Effector memory CD4-positive, alpha-beta T cell (primary cell): ENCODE results near the gene MTCL1.

ENCODE experiments used
- DNase-seq, 3 donors: peaks; one replicate each; pipeline ENCODE4 v3.0.0-alpha.2; 2020
- H3K27ac ChIP-seq: 2 replicates; pipeline ENCODE4 v1.7.0; 2013; ENCODE audit warnings: mild to moderate bottlenecking, low read length, moderate library complexity; ENCODE audit not compliant: insufficient read depth, poor library complexity, severe bottlenecking
- H3K27me3 ChIP-seq: replicated peaks from 2 replicates; pipeline ENCODE4 v1.7.0; 2013; ENCODE audit warnings: mild to moderate bottlenecking, low read length; ENCODE audit not compliant: insufficient read depth, control insufficient read depth, poor library complexity, severe bottlenecking
- H3K36me3 ChIP-seq: 2 replicates; pipeline ENCODE4 v1.7.0; 2013; ENCODE audit warnings: mild to moderate bottlenecking, low read length, moderate library complexity; ENCODE audit not compliant: control insufficient read depth, insufficient read depth
- H3K4me1 ChIP-seq: 2 replicates; pipeline ENCODE4 v1.7.0; 2013; ENCODE audit warnings: low read length, mild to moderate bottlenecking; ENCODE audit not compliant: control insufficient read depth, insufficient read depth, poor library complexity, severe bottlenecking
- H3K4me3 ChIP-seq: 2 replicates; pipeline ENCODE4 v1.7.0; 2013; ENCODE audit warnings: low read length, low read depth, mild to moderate bottlenecking; ENCODE audit not compliant: insufficient read depth, poor library complexity, severe bottlenecking
- H3K9me3 ChIP-seq: 2 replicates; pipeline ENCODE4 v1.7.0; 2013; ENCODE audit warnings: mild to moderate bottlenecking, low read length, moderate library complexity; ENCODE audit not compliant: control insufficient read depth

MTCL1 gene

DNA sequence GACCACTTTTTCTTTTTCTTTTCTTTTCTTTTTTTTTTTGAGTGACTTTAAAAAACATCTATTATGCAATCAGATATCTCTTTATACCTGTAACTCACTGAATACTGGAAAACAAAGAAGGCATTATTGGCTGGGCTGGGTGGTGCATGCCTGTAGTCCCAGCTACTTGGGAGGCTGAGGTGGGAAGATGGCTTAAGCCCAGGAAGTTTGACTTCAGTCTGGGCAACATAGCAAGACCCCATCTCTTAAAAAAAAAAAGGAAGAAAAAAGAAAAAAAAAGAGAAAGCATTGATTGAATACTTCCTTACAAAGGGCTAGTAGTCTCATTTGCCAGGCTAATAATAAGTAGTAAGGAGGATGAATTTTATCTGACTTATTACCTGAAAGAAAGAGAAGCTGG is 2.7 kb upstream of the MTCL1 start:
- H3K36me3 ChIP-seq, result no peaks in the 10 kb centered on the region
- H3K27me3 ChIP-seq, result peaks cover 22% of the 10 kb centered on the region

DNA sequence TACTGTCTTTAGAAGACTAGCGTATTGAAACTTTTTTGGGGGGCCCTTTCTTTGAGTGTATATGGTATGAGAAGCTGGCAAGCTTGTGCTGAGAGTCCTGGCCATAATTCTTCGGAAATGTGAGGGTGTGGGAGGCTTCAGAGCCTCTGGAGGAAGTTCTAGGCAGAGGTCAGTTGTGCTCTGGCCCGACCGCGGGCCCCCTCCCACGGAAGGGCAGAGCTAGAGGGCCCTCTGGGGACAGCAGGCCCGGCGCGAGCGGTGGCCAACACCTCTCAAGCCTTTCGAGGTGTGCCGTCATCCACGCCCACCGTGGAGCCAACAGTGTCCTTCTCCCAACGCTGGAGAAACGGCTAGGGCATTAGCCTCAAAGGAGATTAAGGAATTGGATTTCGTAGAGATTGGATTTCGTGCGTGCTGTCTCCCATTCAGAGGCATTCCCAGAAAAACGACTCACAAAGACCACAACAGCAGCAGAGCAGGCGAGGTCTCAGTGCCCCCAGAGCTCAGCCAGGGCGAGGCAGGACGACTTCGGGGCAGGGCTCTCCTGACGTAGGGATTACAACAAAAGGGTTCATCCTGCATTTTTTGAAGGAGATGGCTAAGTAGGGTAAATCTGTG is 2.2 kb upstream of the MTCL1 start:
- H3K27ac ChIP-seq, result no peak overlapping the region
- peaks cover 23% of the 10 kb centered on the region for H3K27me3 ChIP-seq
- no peak for DNase-seq
- H3K36me3 ChIP-seq, result no peaks in the 10 kb centered on the region
- peaks cover 22% of the 10 kb centered on the region for H3K4me1 ChIP-seq
- no peaks in the 10 kb centered on the region for H3K9me3 ChIP-seq
- H3K4me3 ChIP-seq, result no peak overlapping the region

More for the DNA sequence above, 2.7 kb upstream of the MTCL1 start:
- H3K27ac ChIP-seq, result no peak overlapping the region
- peaks cover 22% of the 10 kb centered on the region for H3K4me1 ChIP-seq
- H3K4me3 ChIP-seq, result no peak overlapping the region
- no peaks in the 10 kb centered on the region for H3K9me3 ChIP-seq
- DNase-seq, result no peak

DNA sequence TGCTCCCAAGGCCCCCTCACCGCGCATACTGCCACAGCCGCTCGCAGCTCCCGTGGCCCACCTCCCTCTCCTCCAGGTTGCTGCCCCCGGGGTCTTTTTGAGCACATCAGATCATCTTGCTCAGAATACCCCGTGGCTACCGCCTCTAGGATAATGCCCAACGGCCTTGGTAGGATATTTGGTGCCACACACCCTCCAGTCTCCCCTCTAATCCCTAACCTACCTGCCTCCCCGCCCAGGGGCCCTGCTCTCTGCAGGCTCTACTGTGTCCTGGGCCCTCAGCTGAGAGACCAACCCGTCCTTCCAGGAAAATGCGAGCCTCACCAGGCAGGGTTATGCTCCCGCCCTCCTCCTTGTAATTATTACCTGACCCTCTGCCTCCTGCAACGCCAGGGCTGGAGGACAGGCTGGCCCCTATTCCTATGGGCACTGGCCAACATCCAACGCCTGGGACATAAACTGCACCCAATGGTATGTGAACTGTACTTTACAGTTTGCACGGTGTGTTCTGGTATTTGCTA is 1.5 kb upstream of the MTCL1 start:
- H3K4me1 ChIP-seq, result peaks cover 22% of the 10 kb centered on the region
- H3K36me3 ChIP-seq, result no peaks in the 10 kb centered on the region
- H3K4me3 ChIP-seq, result peak overlapping the region; percentile 80
- DNase-seq, result no peak
- H3K27ac ChIP-seq, result no peak overlapping the region
- H3K27me3 ChIP-seq, result peaks cover 28% of the 10 kb centered on the region
- H3K9me3 ChIP-seq, result no peaks in the 10 kb centered on the region

DNA sequence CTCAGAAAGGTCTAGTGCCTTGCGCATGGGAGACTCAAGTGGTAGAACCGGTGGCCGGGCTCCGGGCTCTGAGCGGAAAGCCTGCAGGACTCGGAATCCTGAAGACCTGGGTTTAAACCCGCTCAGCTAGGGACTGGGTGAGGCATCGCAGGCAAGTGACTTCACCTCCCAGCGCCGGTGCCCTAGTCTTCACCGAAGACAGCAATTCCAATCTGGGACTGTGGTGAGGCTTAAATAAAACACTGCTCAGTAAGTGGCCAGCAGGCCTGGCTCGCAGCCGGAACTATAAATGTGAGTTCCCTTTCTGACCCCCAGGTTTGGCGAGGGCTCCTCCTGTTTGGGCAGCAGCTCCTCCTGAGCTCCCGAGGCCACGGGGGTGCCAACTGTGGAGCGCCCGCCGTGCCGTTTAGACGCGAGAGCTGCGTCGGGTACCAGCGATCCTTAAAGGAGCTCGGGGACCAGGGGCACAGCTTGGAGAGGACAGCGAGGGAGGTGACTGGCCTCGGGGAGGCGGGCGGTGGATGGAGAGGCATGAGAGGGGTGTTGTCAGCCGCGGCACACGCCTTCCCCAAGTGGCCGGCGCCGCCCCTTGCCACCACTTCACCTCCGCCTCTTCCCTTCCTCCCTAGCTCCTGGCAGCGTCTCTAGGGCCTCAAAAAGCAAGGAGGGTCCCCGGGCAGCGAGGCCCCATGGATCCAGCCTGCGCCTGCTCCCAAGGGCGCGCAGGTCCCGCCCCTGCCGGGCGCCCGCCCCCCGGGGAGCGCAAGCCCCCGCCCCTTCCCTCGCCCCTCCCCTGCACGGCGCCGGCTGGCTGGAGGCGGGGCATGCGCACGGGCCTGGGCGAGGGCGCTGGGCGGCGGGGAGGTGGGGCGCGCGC is 757 bp upstream of the MTCL1 start:
- Histone ChIP-seq H3K27me3 (peaks cover 30% of the 10 kb centered on the region), H3K4me3 (peak overlapping the region; percentile 80), H3K9me3 (no peaks in the 10 kb centered on the region), H3K27ac (peak overlapping the region; percentile 18), H3K4me1 (peaks cover 22% of the 10 kb centered on the region), H3K36me3 (no peaks in the 10 kb centered on the region)
- peak; percentile 73 to 77 (median 75) for DNase-seq

DNA sequence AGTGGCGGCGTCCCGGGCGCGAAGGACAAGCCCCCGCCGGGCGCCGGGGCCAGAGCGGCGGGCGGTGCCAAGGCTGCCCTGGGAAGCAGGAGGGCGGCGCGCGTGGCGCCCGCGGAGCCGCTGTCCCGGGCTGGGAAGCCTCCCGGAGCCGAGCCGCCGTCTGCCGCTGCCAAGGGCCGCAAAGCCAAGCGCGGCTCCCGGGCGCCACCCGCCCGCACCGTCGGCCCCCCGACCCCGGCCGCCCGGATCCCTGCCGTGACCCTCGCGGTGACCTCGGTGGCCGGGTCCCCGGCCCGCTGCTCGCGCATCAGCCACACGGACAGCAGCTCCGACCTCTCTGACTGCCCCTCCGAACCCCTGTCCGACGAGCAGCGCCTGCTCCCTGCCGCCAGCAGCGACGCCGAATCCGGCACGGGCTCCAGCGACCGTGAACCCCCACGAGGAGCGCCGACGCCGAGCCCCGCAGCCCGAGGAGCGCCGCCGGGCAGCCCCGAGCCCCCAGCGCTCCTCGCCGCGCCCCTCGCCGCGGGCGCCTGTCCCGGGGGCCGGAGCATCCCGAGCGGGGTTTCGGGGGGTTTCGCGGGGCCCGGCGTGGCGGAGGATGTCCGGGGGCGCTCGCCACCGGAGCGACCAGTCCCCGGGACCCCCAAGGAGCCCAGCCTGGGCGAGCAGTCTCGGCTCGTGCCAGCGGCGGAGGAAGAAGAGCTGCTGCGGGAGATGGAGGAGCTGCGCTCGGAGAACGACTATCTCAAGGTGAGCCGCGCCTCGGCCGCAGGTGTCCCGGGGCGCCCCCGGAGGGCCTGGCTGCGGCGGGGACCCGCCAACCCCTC is 820 bp downstream of the MTCL1 start:
- Histone ChIP-seq H3K27ac (no peak overlapping the region), H3K9me3 (no peaks in the 10 kb centered on the region), H3K36me3 (no peaks in the 10 kb centered on the region), H3K4me1 (peaks cover 22% of the 10 kb centered on the region), H3K4me3 (peak overlapping the region; percentile 46), H3K27me3 (peaks cover 30% of the 10 kb centered on the region)
- peak in 1 of 3 donors; percentile 5 for DNase-seq

DNA sequence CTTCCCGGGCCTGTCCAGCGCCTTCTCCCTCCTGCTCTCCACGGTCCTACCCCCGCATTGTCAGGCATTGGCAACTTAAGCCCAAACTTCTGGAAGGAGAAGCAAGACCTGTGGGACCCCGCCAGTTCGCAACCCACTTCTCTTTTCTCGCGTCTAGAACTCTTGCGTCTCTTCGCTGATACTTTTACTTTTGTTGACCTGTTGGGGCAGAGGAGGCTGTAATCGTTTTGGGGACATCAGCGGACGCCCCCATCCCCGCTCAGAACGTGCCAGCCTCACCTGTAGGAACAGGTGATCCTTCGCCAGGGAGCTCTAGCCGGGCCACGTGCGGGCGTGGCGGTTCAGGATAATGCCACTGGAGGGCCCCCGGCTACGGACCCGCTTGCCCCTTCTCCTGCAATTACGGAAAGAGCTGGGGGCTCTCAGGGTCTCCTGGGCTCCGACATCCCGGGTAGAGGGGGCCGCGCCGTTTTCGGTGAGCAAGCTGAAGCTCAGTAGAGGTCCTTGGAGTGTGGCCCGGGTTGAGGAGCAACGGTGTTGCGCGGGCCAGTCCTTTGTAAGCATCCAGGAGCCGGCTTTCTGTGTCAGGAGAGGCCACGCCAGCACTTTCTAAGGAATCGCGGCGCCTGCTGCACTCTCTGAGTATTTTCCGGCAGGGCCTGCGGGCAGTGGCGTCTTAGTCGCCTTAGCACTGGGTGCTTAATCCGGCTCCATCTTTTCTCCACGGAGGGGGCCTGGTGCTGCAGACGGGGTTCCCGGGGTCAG is 1.6 kb downstream of the MTCL1 start:
- peak in 1 of 3 donors; percentile 2 for DNase-seq
- H3K4me3 ChIP-seq, result peak overlapping the region; percentile 46
- H3K9me3 ChIP-seq, result no peaks in the 10 kb centered on the region
- H3K36me3 ChIP-seq, result no peaks in the 10 kb centered on the region
- H3K4me1 ChIP-seq, result peaks cover 22% of the 10 kb centered on the region
- H3K27ac ChIP-seq, result no peak overlapping the region
- H3K27me3 ChIP-seq, result peaks cover 30% of the 10 kb centered on the region

DNA sequence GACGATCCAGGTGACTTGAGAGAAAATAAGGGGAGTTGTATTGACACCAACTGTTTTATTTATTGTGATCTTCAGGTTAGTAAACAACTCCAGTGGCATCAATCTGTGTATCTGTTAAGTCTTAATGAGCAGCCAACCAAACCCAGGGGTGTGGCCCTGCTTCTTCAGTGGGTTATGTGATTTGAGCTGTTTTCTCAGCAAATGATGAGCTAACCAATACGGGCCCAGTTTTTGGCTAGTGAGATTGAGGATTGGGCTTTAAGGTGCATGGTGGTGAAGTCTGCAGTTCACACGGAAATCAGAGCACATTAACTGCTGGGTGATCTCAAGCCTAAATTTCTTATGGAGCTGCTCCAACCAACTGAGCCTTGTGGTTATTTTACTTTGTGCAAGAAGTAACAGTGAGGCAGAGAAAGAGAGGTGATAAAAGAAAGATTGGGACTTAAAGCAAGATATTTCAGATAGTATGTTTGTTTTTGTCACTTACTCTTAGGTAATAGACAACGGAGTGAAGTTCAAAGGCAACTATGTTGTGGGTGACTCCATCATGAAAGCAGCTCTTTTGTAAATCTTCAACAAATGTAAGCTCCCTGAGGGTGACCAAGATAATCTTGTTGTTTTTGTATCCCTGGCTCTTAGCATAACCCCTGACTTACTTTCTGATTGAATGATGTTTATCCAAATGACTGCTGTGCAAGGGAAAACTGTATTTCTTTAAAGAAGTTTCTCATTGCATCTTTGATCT is 2.4 kb downstream of the MTCL1 start:
- Histone ChIP-seq H3K27ac (no peak overlapping the region), H3K4me1 (peaks cover 22% of the 10 kb centered on the region), H3K9me3 (no peaks in the 10 kb centered on the region), H3K36me3 (no peaks in the 10 kb centered on the region), H3K27me3 (peaks cover 30% of the 10 kb centered on the region), H3K4me3 (no peak overlapping the region)
- no peak for DNase-seq

DNA sequence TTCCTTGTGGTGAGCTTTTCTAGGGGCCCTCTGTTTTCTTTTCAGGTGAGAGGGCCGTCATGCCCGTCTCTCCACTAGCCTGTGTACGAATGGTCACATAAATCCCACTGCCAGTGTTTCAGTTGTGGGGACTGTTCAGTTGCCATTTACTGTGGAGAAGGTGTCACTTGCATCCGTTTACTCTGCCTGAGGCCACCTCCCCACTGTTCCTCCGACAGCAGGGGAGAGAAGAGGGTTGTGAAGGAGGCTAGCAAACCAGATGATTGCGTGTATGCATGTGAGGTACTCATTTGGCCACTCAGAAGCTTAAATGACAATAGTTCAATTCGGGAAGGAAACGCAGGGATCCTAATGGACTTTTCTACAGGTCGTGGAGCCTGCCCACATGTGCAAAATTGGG is 3.3 kb downstream of the MTCL1 start:
- DNase-seq, result no peak
- Histone ChIP-seq H3K4me3 (no peak overlapping the region), H3K27me3 (peaks cover 22% of the 10 kb centered on the region), H3K9me3 (no peaks in the 10 kb centered on the region), H3K27ac (no peak overlapping the region), H3K4me1 (peaks cover 21% of the 10 kb centered on the region), H3K36me3 (no peaks in the 10 kb centered on the region)
